D721Med (cell line): ENCODE results near the gene TBC1D16.

ENCODE experiments used
- DNase-seq: peaks from one replicate; pipeline ENCODE4 v3.0.0; 2011; ENCODE audit warnings: low spot score; ENCODE audit not compliant: insufficient read length
- FAIRE-seq: peaks from 2 replicates; lab custom pipeline; 2011; peaks lifted over from hg19 to GRCh38; lab: Jason Lieb, UNC
- CTCF ChIP-seq: IDR thresholded peaks from 2 replicates; pipeline ENCODE4 v1.5.1; 2012; ENCODE audit warnings: mild to moderate bottlenecking, control low read depth; ENCODE audit not compliant: insufficient read depth; ENCODE audit errors: missing control alignments

Gene TBC1D16

GRCh38 chr17:79911430-79912399, 124.0 kb downstream of the TBC1D16 start:
- FAIRE-seq (no peak), DNase-seq (no peak)
- no peak for TF ChIP-seq CTCF

GRCh38 chr17:79910985-79911361, 124.7 kb downstream of the TBC1D16 start:
- TF ChIP-seq CTCF: no peak
- FAIRE-seq: no peak
- no peak for DNase-seq

- no peak for FAIRE-seq
Observed at GRCh38 chr17:79909121-79909520, 126.6 kb downstream of the TBC1D16 start.

GRCh38 chr17:79907850-79908249, 127.8 kb downstream of the TBC1D16 start:
- TF ChIP-seq CTCF: no peak
- FAIRE-seq (no peak), DNase-seq (no peak)

More at GRCh38 chr17:79909121-79909520, 126.6 kb downstream of the TBC1D16 start:
- TF ChIP-seq CTCF: no peak
- DNase-seq: no peak

GRCh38 chr17:79907217-79907715, 128.4 kb downstream of the TBC1D16 start:
- FAIRE-seq: no peak
- TF ChIP-seq CTCF: no peak
- peak; percentile 13 for DNase-seq

- FAIRE-seq: no peak
- peak; percentile 12 for TF ChIP-seq CTCF
Observed at GRCh38 chr17:79905832-79906231, 129.8 kb downstream of the TBC1D16 start.

GRCh38 chr17:79904865-79905264, 130.8 kb downstream of the TBC1D16 start:
- no peak for DNase-seq
- FAIRE-seq: no peak
- TF ChIP-seq CTCF: no peak

More at GRCh38 chr17:79905832-79906231, 129.8 kb downstream of the TBC1D16 start:
- DNase-seq: no peak
